H1 (cell line): ENCODE data around the gene NCOA1. TPM values are rescaled to one million over a fixed set of nuclear protein-coding genes. Genes with fewer than 3 reads are reported as not detected.

Experiments used
- GTF2F1 ChIP-seq: IDR thresholded peaks from 2 replicates; pipeline ENCODE4 v1.6.1; 2012; ENCODE audit warnings: low read depth, low read length, improper control_type of control experiment, borderline replicate concordance
- JUN ChIP-seq: IDR thresholded peaks from 2 replicates; pipeline ENCODE4 v1.6.1; 2011; ENCODE audit warnings: low read depth, mild to moderate bottlenecking, improper control_type of control experiment, low read length
- KDM1A ChIP-seq: fragments of 200-600, 300-600 bp; sonication (generic); IDR thresholded peaks from 2 replicates; pipeline ENCODE4 v1.7.1; 2016; ENCODE audit warnings: mild to moderate bottlenecking, low read length, borderline replicate concordance
- NANOG ChIP-seq: IDR thresholded peaks from 2 replicates; pipeline ENCODE4 v1.6.1; 2011; ENCODE audit warnings: low read length, low read depth, mild to moderate bottlenecking, inconsistent platforms; ENCODE audit not compliant: insufficient read depth, poor library complexity, severe bottlenecking
- SUZ12 ChIP-seq: fragments of 200-600 bp; sonication (generic); IDR thresholded peaks from 2 replicates; pipeline ENCODE4 v1.6.1; 2012; ENCODE audit warnings: mild to moderate bottlenecking, inconsistent platforms, low read length, moderate library complexity, mixed read lengths
- polyA plus RNA-seq, 7 experiments: library from polyadenylated mRNA; depleted of rRNA in 3 of 7; stranded (reverse) in 5 of 7; unstranded in 2 of 7; fragments of >200 nt in 5 of 7; fragments of 200-250 nt in 2 of 7; gene quantifications; 1 replicate in 5 of 7; 2 replicates in 1 of 7; 4 replicates in 1 of 7; pipeline versions ENCODE4 v1.2.1 to v1.2.3, GENCODE V29; 2011 to 2013; ENCODE audit warnings: missing spikeins in 2 of 7, mixed read lengths in 2 of 7
- total RNA-seq: library from RNA; stranded (reverse); fragmentation: NEBNext Ultra II Directional; extraction: Animal tissue kit (Norgen Biotek cat#: 25700); gene quantifications from 2 replicates; pipeline ENCODE4 v1.2.1, GENCODE V29; 2021
- TF ChIP-seq, protein P1 (sequence below): fragments of 300-600 bp; sonication (generic); IDR thresholded peaks from 2 replicates; pipeline ENCODE4 v1.7.1; 2012; ENCODE audit warnings: low read length, moderate library complexity, mild to moderate bottlenecking, inconsistent platforms; ENCODE audit not compliant: insufficient replicate concordance

The NCOA1 gene
- total and polyA plus RNA-seq, 2 of the 8 experiments (the other 6 are each of a cell fraction or from before 2014, with no cell fraction given), result 12.8 to 17.9 TPM

DNA sequence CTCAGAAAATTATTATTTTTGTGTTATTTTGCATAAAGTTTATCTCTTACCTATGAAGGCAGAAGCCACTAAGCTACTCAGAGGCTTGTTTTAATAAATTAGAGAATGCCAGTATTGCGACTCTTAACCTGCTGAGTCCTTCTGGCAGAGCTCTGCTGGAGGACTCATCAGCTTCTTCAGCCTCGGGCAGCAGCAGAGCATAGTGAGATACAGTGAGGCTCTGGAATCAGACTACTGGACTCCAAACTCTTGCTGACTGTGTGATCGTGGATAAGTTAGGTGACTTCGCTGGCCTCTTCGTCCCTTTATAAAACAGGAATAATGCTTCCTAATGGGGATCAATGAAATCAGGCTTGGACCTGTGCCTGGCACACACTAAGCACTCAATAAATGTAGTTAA is 300.4 kb downstream of the NCOA1 start (continued):
- TF ChIP-seq, protein P1, sequence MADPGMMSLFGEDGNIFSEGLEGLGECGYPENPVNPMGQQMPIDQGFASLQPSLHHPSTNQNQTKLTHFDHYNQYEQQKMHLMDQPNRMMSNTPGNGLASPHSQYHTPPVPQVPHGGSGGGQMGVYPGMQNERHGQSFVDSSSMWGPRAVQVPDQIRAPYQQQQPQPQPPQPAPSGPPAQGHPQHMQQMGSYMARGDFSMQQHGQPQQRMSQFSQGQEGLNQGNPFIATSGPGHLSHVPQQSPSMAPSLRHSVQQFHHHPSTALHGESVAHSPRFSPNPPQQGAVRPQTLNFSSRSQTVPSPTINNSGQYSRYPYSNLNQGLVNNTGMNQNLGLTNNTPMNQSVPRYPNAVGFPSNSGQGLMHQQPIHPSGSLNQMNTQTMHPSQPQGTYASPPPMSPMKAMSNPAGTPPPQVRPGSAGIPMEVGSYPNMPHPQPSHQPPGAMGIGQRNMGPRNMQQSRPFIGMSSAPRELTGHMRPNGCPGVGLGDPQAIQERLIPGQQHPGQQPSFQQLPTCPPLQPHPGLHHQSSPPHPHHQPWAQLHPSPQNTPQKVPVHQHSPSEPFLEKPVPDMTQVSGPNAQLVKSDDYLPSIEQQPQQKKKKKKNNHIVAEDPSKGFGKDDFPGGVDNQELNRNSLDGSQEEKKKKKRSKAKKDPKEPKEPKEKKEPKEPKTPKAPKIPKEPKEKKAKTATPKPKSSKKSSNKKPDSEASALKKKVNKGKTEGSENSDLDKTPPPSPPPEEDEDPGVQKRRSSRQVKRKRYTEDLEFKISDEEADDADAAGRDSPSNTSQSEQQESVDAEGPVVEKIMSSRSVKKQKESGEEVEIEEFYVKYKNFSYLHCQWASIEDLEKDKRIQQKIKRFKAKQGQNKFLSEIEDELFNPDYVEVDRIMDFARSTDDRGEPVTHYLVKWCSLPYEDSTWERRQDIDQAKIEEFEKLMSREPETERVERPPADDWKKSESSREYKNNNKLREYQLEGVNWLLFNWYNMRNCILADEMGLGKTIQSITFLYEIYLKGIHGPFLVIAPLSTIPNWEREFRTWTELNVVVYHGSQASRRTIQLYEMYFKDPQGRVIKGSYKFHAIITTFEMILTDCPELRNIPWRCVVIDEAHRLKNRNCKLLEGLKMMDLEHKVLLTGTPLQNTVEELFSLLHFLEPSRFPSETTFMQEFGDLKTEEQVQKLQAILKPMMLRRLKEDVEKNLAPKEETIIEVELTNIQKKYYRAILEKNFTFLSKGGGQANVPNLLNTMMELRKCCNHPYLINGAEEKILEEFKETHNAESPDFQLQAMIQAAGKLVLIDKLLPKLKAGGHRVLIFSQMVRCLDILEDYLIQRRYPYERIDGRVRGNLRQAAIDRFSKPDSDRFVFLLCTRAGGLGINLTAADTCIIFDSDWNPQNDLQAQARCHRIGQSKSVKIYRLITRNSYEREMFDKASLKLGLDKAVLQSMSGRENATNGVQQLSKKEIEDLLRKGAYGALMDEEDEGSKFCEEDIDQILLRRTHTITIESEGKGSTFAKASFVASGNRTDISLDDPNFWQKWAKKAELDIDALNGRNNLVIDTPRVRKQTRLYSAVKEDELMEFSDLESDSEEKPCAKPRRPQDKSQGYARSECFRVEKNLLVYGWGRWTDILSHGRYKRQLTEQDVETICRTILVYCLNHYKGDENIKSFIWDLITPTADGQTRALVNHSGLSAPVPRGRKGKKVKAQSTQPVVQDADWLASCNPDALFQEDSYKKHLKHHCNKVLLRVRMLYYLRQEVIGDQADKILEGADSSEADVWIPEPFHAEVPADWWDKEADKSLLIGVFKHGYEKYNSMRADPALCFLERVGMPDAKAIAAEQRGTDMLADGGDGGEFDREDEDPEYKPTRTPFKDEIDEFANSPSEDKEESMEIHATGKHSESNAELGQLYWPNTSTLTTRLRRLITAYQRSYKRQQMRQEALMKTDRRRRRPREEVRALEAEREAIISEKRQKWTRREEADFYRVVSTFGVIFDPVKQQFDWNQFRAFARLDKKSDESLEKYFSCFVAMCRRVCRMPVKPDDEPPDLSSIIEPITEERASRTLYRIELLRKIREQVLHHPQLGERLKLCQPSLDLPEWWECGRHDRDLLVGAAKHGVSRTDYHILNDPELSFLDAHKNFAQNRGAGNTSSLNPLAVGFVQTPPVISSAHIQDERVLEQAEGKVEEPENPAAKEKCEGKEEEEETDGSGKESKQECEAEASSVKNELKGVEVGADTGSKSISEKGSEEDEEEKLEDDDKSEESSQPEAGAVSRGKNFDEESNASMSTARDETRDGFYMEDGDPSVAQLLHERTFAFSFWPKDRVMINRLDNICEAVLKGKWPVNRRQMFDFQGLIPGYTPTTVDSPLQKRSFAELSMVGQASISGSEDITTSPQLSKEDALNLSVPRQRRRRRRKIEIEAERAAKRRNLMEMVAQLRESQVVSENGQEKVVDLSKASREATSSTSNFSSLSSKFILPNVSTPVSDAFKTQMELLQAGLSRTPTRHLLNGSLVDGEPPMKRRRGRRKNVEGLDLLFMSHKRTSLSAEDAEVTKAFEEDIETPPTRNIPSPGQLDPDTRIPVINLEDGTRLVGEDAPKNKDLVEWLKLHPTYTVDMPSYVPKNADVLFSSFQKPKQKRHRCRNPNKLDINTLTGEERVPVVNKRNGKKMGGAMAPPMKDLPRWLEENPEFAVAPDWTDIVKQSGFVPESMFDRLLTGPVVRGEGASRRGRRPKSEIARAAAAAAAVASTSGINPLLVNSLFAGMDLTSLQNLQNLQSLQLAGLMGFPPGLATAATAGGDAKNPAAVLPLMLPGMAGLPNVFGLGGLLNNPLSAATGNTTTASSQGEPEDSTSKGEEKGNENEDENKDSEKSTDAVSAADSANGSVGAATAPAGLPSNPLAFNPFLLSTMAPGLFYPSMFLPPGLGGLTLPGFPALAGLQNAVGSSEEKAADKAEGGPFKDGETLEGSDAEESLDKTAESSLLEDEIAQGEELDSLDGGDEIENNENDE, result no peak
- TF ChIP-seq GTF2F1 (no peak), JUN (no peak), NANOG (no peak), KDM1A (no peak), SUZ12 (no peak)
